Measurements from ENCODE around the gene COX17. TPM values are rescaled to one million over a fixed set of nuclear protein-coding genes. Genes with fewer than 3 reads are reported as not detected.

The COX17 gene
- total RNA-seq, 1 donor from 2014 or later = 165 TPM

DNA sequence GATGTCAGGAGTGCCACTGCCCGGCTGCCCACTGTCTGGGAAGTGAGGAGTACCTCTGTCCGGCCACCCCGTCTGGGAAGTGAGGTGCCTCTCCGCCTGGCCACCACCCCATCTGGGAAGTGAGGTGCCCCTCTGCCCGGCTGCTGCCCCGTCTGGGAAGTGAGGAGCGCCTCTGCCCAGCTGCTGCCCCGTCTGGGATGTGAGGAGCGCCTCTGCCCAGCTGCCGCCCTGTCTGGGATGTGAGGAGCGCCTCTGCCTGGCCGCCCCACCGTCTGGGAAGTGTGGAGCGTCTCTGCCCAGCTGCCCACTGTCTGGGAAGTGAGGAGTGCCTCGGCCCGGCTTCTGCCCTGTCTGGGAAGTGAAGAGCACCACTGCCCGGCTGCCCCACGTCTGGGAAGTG, 3.3 kb downstream of the COX17 start:
- peaks cover 56% of the 10 kb centered on the region for H3K36me3 ChIP-seq
- no peak for DNase-seq
- peak overlapping the region; percentile 26 for H3K4me3 ChIP-seq
- intact Hi-C loops (cut with micrococcal nuclease) = loop anchor here (10.0 kb wide), 1 partner anchor 89 kb away; no protein-coding TSS in a partner anchor
- H3K27me3 ChIP-seq (ENCODE audit: low read depth) = no peaks in the 10 kb centered on the region
- peak overlapping the region; percentile 98 for H3K27ac ChIP-seq (replicated peaks)
- peaks cover 82% of the 10 kb centered on the region for H3K4me1 ChIP-seq
- H3K9me3 ChIP-seq (replicated peaks) = no peaks in the 10 kb centered on the region
- TF ChIP-seq, protein P1, sequence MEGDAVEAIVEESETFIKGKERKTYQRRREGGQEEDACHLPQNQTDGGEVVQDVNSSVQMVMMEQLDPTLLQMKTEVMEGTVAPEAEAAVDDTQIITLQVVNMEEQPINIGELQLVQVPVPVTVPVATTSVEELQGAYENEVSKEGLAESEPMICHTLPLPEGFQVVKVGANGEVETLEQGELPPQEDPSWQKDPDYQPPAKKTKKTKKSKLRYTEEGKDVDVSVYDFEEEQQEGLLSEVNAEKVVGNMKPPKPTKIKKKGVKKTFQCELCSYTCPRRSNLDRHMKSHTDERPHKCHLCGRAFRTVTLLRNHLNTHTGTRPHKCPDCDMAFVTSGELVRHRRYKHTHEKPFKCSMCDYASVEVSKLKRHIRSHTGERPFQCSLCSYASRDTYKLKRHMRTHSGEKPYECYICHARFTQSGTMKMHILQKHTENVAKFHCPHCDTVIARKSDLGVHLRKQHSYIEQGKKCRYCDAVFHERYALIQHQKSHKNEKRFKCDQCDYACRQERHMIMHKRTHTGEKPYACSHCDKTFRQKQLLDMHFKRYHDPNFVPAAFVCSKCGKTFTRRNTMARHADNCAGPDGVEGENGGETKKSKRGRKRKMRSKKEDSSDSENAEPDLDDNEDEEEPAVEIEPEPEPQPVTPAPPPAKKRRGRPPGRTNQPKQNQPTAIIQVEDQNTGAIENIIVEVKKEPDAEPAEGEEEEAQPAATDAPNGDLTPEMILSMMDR (IDR thresholded peaks at IDR 0.05; ENCODE audit: borderline replicate concordance) = no peak

DNA sequence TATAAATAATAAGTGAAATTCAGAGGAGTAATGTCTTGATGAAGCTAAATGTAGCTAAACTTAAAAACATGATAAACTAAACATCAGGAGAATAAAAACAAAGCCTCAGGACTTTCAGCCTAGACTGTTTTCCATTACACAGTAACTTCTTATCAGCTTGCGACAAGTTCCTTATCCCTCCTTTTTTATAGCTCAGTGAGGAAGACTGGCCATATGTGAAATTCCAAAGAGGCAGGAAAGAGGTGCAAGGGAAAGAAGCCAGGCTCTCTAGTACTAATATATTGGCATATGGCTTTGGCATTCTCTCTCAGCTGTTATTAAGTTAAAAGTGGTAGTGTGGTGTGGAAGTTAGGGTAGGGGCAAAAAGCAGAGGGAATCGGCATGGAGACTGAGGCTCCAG, 4.4 kb downstream of the COX17 start:
- no peak for DNase-seq
- Histone ChIP-seq H3K9me3 (replicated peaks) (no peaks in the 10 kb centered on the region), H3K4me3 (peak overlapping the region; percentile 26), H3K4me1 (peaks cover 88% of the 10 kb centered on the region), H3K27me3 (ENCODE audit: low read depth) (no peaks in the 10 kb centered on the region), H3K36me3 (peaks cover 67% of the 10 kb centered on the region), H3K27ac (replicated peaks) (peak overlapping the region; percentile 98)
- intact Hi-C loops (cut with micrococcal nuclease) = loop anchor here (10.0 kb wide), 1 partner anchor 88 kb away; no protein-coding TSS in a partner anchor
- TF ChIP-seq, protein P1 (IDR thresholded peaks at IDR 0.05; ENCODE audit: borderline replicate concordance) = no peak

DNA sequence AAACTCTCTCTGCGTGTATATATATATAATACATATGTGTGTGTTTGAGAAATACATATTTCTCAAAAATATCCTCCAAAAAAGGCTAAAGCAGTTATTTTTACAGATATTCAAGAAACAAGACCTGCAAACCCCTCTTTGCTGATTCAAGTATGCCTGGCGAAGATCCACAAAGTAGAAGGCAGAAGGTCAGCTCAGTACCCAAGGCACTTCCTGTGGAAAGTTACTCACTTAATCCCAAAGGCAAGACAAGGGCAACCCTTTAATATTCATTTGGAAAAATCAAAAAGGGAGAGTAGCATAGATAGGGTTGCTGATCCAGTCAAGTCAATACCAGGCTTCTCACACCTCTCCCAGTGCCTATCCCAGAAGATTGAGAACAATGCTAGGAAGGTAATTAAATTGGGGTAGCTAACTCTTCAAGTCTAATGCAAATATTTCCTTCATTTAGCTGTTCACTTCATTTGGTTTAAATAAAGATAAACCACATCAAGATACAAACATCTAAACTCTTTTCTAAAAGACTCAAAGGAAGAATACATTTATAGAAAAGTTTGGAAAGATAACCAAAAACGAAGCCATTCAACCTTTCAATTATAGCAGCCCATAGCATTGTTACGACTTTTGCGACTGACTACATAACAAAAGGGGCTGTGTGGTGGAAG, 7.2 kb downstream of the COX17 start:
- TF ChIP-seq, protein P1 (IDR thresholded peaks at IDR 0.05; ENCODE audit: borderline replicate concordance) = no peak
- no peak for DNase-seq
- intact Hi-C loops (cut with micrococcal nuclease) = loop anchor here (10.0 kb wide), 1 partner anchor 85 kb away; no protein-coding TSS in a partner anchor
- H3K9me3 ChIP-seq (replicated peaks) = no peaks in the 10 kb centered on the region
- H3K36me3 ChIP-seq = peaks cover 66% of the 10 kb centered on the region
- peaks cover 90% of the 10 kb centered on the region for H3K4me1 ChIP-seq
- H3K27me3 ChIP-seq (ENCODE audit: low read depth) = no peaks in the 10 kb centered on the region
- H3K27ac ChIP-seq (replicated peaks) = peak overlapping the region; percentile 98
- H3K4me3 ChIP-seq = no peak overlapping the region

DNA sequence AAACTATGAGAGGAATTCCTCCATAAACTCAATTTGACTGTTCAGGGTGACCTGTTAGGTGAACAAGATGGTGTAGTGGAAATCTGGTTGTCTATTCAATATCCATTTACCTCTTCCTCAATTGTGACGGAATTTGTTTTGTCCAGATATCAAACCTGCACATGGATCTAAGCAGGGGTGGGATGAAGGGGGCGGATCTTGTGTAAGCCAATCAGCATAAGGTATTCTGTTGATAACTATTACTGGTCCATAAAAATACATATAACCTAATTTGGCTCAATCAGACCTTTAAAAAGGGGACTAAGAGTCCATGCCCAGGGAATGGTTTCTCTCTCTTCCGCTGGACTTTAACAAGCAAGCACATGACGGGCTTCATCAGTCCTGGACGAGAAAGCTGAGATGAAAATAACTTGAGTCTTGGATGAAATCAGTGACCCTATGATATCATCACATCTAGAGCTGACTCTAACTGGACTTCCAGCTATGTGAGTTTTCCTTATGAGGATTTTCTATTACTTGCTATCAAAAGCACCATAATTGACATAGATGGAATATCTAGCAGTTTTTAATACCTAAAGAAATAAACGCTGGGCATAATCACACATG, 11.1 kb downstream of the COX17 start:
- Histone ChIP-seq H3K36me3 (peaks cover 31% of the 10 kb centered on the region), H3K4me1 (peaks cover 90% of the 10 kb centered on the region), H3K27me3 (ENCODE audit: low read depth) (no peaks in the 10 kb centered on the region), H3K27ac (replicated peaks) (peak overlapping the region; percentile 94), H3K9me3 (replicated peaks) (no peaks in the 10 kb centered on the region), H3K4me3 (peak overlapping the region; percentile 47)
- TF ChIP-seq, protein P1 (IDR thresholded peaks at IDR 0.05; ENCODE audit: borderline replicate concordance) = no peak
- DNase-seq = no peak
- intact Hi-C loops (cut with micrococcal nuclease) = no loop called here

DNA sequence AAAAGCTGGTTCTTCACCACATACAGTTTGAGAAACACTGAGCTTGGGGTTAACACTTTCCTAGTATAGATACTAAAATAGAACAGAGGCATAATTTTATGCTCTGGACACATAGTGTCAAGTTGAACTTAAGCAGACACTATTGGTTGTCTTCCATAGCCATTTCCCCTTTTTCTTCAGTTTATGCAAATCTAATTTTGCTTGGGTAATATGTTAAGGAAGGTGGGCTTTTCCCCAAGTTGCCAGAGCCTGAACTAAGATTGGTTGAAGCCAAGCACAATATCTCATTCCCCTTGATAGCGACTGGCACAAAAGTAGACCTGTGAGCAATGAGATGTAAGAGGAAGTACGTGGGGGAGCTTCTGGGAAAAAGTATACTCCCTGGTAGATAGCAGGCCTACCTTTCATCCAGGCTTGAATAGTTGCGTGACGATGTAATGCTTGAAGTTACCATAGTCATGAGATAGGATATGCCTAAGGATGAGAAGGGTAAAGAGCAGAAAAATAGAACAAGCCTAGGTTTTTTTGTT, 12.3 kb downstream of the COX17 start:
- Histone ChIP-seq H3K36me3 (peaks cover 21% of the 10 kb centered on the region), H3K4me3 (no peak overlapping the region), H3K27ac (replicated peaks) (peak overlapping the region; percentile 94), H3K9me3 (replicated peaks) (no peaks in the 10 kb centered on the region), H3K4me1 (peaks cover 89% of the 10 kb centered on the region), H3K27me3 (ENCODE audit: low read depth) (no peaks in the 10 kb centered on the region)
- intact Hi-C loops (cut with micrococcal nuclease) = no loop called here
- TF ChIP-seq, protein P1 (IDR thresholded peaks at IDR 0.05; ENCODE audit: borderline replicate concordance) = no peak
- no peak for DNase-seq

Measured in left ventricle myocardium inferior (tissue), 1 donor.